NAMALWA (cell line): ENCODE measurements around the gene NTRK2.

Source experiments
- DNase-seq: peaks from one replicate; pipeline ENCODE4 v3.0.0-alpha.2; 2015; ENCODE audit warnings: low spot score

Gene NTRK2

GRCh38 chr9:84819491-84819991 lies 150.0 kb downstream of the NTRK2 start:
- no peak for DNase-seq

GRCh38 chr9:84821431-84821830 lies 151.9 kb downstream of the NTRK2 start:
- DNase-seq: no peak

GRCh38 chr9:84822589-84823233 lies 153.2 kb downstream of the NTRK2 start:
- no peak for DNase-seq

- no peak for DNase-seq
Observed at GRCh38 chr9:84823421-84824271, 154.1 kb downstream of the NTRK2 start.

- DNase-seq: no peak
Observed at GRCh38 chr9:84827216-84827765, 157.8 kb downstream of the NTRK2 start.

- DNase-seq: no peak
Observed at GRCh38 chr9:84828046-84828445, 158.5 kb downstream of the NTRK2 start.

- DNase-seq: no peak
Observed at GRCh38 chr9:84829471-84829870, 159.9 kb downstream of the NTRK2 start.

GRCh38 chr9:84829997-84830696 lies 160.6 kb downstream of the NTRK2 start:
- no peak for DNase-seq

GRCh38 chr9:84831377-84831776 lies 161.8 kb downstream of the NTRK2 start:
- DNase-seq: no peak

- no peak for DNase-seq
Observed at GRCh38 chr9:84832453-84832852, 162.9 kb downstream of the NTRK2 start.

GRCh38 chr9:84834426-84834825 lies 164.9 kb downstream of the NTRK2 start:
- DNase-seq: no peak

- no peak for DNase-seq
Observed at GRCh38 chr9:84835745-84836144, 166.2 kb downstream of the NTRK2 start.

- DNase-seq: no peak
Observed at GRCh38 chr9:84838879-84839278, 169.3 kb downstream of the NTRK2 start.

- no peak for DNase-seq
Observed at GRCh38 chr9:84839541-84839940, 170.0 kb downstream of the NTRK2 start.

GRCh38 chr9:84841931-84842330 lies 172.4 kb downstream of the NTRK2 start:
- DNase-seq: no peak

- no peak for DNase-seq
Observed at GRCh38 chr9:84843175-84843824, 173.8 kb downstream of the NTRK2 start.

- DNase-seq: no peak
Observed at GRCh38 chr9:84845956-84846900, 176.7 kb downstream of the NTRK2 start.

- DNase-seq: no peak
Observed at GRCh38 chr9:84846906-84847305, 177.4 kb downstream of the NTRK2 start.

GRCh38 chr9:84849049-84849448 lies 179.5 kb downstream of the NTRK2 start:
- DNase-seq: no peak

- DNase-seq: no peak
Observed at GRCh38 chr9:84850830-84851392, 181.4 kb downstream of the NTRK2 start.
